ENCODE measurements around the gene ARMH2.

ARMH2 gene

GRCh38 chr6:24798740-24799540, at the start of gene ARMH2:
ARMH2 (minus strand) TSS chr6:24798917; CDS start chr6:24798857, 60 bp downstream.
- no peak for DNase-seq (ENCODE audit: low read depth in 3 of 3)

DNA sequence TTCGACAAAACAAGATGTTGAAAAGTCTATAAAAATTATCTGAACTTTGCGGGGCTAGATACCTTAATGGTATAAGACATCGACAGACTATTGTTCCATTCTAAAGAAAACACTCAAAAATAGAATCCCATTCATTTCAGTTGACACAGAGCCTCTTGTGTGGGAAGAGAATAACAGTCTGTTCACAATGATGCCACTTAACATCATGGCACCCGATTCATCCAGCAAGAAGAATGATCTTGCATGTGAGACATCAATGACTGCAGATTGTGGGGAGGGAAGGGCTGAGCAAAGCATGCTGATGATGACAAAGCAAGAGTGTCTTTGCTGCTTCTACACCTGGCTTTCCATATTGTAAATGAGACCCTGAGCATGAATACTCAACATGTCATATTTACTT, 49.7 kb upstream of the ARMH2 start:
- DNase-seq (ENCODE audit: low read depth in 3 of 3) = no peak

DNA sequence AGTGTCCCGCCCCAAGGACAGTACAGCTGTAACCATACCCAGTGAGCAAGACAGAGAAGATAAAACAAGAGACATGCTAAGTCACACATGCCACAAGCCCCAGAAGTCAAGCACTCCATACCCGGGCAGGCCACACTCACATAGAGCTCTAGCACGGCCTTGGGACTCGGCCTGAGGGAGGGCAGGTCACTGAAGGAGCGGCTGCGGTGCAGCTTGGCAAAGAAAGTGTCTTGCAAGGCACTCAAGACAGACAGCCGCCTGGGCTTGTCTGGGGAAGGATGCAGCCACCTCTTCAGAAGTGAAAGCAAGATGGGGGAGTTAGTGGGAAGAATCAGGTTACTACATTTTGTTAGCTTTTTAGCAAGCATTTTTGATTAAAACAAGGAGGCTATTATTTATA, 48.7 kb upstream of the ARMH2 start:
- DNase-seq (ENCODE audit: low read depth in 3 of 3) = no peak

GRCh38 chr6:24845578-24845977, 46.9 kb upstream of the ARMH2 start:
- DNase-seq (ENCODE audit: low read depth in 3 of 3) = no peak

GRCh38 chr6:24844903-24845302, 46.2 kb upstream of the ARMH2 start:
- no peak for DNase-seq (ENCODE audit: low read depth in 3 of 3)

DNA sequence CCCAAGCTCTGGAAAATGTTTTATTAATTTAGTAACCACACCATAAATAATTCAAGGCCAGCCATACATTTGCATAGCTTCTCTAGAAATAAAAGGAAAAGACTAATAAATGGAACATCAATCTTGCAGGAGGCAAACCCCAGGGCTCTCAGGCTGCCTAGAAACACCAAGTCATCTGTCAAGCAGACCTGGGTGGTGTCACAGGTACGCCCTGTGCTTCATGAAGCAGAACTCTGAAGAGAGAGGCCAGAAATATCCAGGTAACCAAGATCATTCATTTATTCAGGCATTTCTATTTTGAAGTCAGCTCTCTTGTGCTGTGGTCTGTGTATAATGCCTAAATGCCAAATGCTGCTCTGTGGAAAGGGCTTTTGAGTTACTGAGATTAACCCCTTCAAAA, 45.3 kb upstream of the ARMH2 start:
- DNase-seq (ENCODE audit: low read depth in 3 of 3) = no peak

DNA sequence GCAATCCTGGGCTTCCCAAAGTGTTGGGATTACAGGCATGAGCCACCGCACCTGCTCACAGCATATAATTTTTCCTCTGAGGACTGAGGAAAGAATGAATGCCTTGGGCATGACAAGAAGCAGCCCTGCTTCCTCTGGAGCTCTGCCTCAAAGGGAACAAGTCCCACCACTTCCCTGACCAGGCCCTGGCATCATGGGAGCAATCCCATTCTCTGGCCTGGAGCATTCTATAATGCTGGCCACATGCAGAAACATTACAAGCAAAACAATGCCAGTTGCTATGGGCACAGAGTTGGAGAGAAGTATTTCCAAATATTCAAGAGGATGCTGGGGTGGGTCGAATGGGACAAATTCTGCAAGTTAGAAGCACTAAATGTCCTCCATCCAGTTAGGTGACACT, 41.5 kb upstream of the ARMH2 start:
- DNase-seq (ENCODE audit: low read depth in 3 of 3) = no peak

DNA sequence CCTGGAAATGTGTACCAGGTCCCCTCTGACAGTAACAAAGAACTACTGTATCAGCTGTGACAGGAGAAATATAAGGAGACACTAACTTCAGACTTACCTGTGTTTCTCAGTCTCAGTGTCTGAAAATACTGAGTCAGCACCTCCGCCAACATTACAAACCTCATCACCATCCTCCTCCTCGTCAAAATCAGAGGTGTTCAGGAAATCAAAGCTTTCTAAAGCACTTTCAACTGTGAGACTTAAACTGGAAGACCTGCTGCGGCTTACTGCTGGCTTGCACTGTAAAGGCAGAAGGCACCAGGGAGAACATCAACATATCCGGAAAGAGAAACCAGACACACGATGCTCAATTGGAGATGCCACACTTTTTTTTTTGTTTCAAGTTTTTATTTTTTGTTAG, 40.3 kb upstream of the ARMH2 start:
- no peak for DNase-seq (ENCODE audit: low read depth in 3 of 3)

GRCh38 chr6:24838081-24838480, 39.4 kb upstream of the ARMH2 start:
- no peak for DNase-seq (ENCODE audit: low read depth in 3 of 3)

- DNase-seq (ENCODE audit: low read depth in 3 of 3) = no peak
These were observed 37.4 kb upstream of the ARMH2 start for GRCh38 chr6:24836109-24836508.

DNA sequence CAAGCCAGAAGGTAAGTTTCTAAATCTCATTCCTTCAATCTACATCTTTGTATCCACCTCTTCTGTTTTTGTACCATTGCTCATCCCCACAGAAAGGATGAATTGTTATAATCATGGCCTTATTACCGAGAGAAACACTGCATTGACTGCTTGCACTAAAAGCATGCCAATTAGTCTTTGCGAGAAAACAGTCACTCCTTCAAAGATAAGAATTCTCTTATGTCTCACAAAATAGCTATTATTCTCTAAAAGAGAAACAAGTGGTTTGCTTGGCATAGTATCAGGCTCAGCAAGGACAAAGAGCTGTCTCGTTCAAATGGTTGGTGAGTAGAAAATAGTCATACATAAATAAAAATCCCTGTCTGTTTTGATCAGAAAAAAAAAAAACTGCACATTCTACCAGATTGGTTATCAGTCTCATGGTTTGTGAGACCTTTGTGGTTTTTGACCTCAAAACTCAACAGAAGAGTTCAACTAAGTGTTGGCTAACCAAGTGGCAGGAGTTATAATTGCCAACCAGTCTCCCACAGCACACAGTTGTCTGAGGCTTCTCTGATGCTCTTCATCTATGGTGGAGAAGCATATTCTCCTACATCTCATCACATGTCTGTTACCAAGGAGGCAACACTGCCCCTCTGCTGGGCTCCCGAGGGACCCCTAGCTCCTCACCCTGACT, 35.1 kb upstream of the ARMH2 start:
- DNase-seq (ENCODE audit: low read depth in 3 of 3) = no peak

- DNase-seq (ENCODE audit: low read depth in 3 of 3) = no peak
These were observed 34.1 kb upstream of the ARMH2 start for GRCh38 chr6:24832794-24833193.

GRCh38 chr6:24831771-24832716, 33.3 kb upstream of the ARMH2 start:
- no peak for DNase-seq (ENCODE audit: low read depth in 3 of 3)

- DNase-seq (ENCODE audit: low read depth in 3 of 3) = no peak
These were observed 30.9 kb upstream of the ARMH2 start for GRCh38 chr6:24829657-24830056.

GRCh38 chr6:24827970-24828369, 29.3 kb upstream of the ARMH2 start:
- no peak for DNase-seq (ENCODE audit: low read depth in 3 of 3)

GRCh38 chr6:24827162-24827561, 28.4 kb upstream of the ARMH2 start:
- no peak for DNase-seq (ENCODE audit: low read depth in 3 of 3)

DNA sequence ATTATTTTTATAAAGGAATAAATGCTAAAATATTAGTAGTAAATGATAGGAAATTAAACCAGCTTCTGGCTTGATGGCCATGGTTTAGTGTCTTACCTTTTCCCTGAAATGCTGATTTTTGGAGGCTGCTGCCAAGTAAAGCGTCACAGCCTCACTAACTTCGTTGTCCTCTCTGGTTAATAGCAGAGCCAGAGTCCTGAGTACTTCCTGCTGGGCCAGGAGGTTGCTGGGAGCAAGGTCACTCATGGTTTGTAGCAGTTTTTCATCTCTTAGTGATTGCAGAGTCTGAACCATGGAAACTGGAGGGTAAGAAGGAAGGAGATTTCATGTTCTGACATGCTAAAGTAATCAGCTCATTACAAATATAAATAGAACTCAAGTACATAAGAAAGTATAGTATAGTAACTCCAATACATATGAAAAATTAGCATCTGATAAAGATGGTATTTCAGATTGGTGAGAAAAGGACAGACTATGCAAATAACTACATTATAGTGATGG, 26.5 kb upstream of the ARMH2 start:
- DNase-seq (ENCODE audit: low read depth in 3 of 3) = no peak

GRCh38 chr6:24824142-24824938, 25.6 kb upstream of the ARMH2 start:
- no peak for DNase-seq (ENCODE audit: low read depth in 3 of 3)

- DNase-seq (ENCODE audit: low read depth in 3 of 3) = no peak
These were observed 24.5 kb upstream of the ARMH2 start for GRCh38 chr6:24823185-24823584.

- no peak for DNase-seq (ENCODE audit: low read depth in 3 of 3)
These were observed 24.0 kb upstream of the ARMH2 start for GRCh38 chr6:24822696-24823095.

DNA sequence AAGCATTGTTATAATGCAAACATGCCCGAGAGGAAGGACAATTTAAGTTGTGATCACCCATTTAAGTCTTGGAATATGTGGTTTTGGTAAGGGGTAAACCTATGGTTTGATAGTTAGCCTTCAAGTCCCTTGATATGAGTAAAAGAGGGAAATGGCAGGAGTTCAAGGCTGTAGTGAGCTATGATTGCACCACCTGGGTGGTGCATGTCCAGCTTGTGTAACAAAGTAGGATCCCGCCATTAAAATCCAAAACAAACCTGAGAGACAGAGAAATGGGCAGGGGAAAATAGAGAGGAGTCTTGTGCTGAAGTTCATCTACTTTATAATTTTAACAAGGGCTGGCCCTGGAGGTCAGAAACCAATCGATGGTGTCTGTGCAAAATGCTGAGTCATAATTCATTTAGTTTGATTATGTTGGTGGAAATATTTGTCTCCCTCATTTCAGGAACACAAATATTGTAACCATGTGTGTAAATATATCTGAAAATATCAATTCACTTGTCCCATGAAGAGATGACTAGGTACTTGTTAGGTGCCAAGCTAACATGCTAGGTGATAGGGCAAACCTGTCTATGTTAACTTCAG, 23.2 kb upstream of the ARMH2 start:
- no peak for DNase-seq (ENCODE audit: low read depth in 3 of 3)
